BE2C (cell line): ENCODE results near the gene PPM1M.

Experiments used
- DNase-seq: peaks from one replicate; pipeline ENCODE4 v3.0.0-alpha.2; 2020
- H3K27me3 ChIP-seq: fragments of 250-450 bp; sonication (Bioruptor Pico); 2 replicates; pipeline ENCODE4 v1.5.1; 2020; ENCODE audit warnings: mild to moderate bottlenecking
- H3K36me3 ChIP-seq: fragments of 250-450 bp; sonication (Bioruptor Pico); 2 replicates; pipeline ENCODE4 v1.5.1; 2020; ENCODE audit warnings: mild to moderate bottlenecking
- H3K4me1 ChIP-seq: fragments of 250-450 bp; sonication (Bioruptor Pico); 2 replicates; pipeline ENCODE4 v1.5.1; 2020
- H3K4me3 ChIP-seq: 2 replicates; pipeline ENCODE4 v1.5.1; 2011; ENCODE audit warnings: low read depth, low read length
- H3K9me3 ChIP-seq: fragments of 250-450 bp; sonication (Bioruptor Pico); 2 replicates; pipeline ENCODE4 v1.5.1; 2020
- CTCF ChIP-seq: IDR thresholded peaks from 2 replicates; pipeline ENCODE4 v1.5.1; 2012; ENCODE audit warnings: mild to moderate bottlenecking, low read depth, low read length

PPM1M gene

GRCh38 chr3:52213901-52214300 is 31.7 kb upstream of the PPM1M start:
- no peak for DNase-seq
- Histone ChIP-seq H3K36me3 (peaks cover 17% of the 10 kb centered on the region), H3K4me1 (no peaks in the 10 kb centered on the region), H3K4me3 (no peak overlapping the region), H3K9me3 (no peaks in the 10 kb centered on the region), H3K27me3 (no peaks in the 10 kb centered on the region)
- no peak for TF ChIP-seq CTCF

GRCh38 chr3:52215351-52215750 is 30.2 kb upstream of the PPM1M start:
- no peaks in the 10 kb centered on the region for H3K9me3 ChIP-seq
- no peaks in the 10 kb centered on the region for H3K4me1 ChIP-seq
- H3K4me3 ChIP-seq, result no peak overlapping the region
- DNase-seq, result no peak
- H3K27me3 ChIP-seq, result no peaks in the 10 kb centered on the region
- no peak for TF ChIP-seq CTCF
- peaks cover 13% of the 10 kb centered on the region for H3K36me3 ChIP-seq

GRCh38 chr3:52216585-52217408 is 28.8 kb upstream of the PPM1M start:
- H3K9me3 ChIP-seq, result no peaks in the 10 kb centered on the region
- no peaks in the 10 kb centered on the region for H3K27me3 ChIP-seq
- DNase-seq, result peak; percentile 44
- H3K36me3 ChIP-seq, result peaks cover 4% of the 10 kb centered on the region
- no peak for TF ChIP-seq CTCF
- H3K4me3 ChIP-seq, result no peak overlapping the region
- H3K4me1 ChIP-seq, result no peaks in the 10 kb centered on the region

- TF ChIP-seq CTCF, result no peak
- Histone ChIP-seq H3K27me3 (no peaks in the 10 kb centered on the region), H3K4me3 (no peak overlapping the region), H3K9me3 (no peaks in the 10 kb centered on the region), H3K4me1 (no peaks in the 10 kb centered on the region), H3K36me3 (no peaks in the 10 kb centered on the region; the same call in none of the 2 replicates)
- no peak for DNase-seq
Measured at GRCh38 chr3:52217409-52217805, 28.2 kb upstream of the PPM1M start.

GRCh38 chr3:52218026-52218425 is 27.5 kb upstream of the PPM1M start:
- Histone ChIP-seq H3K4me1 (no peaks in the 10 kb centered on the region), H3K36me3 (no peaks in the 10 kb centered on the region; the same call in none of the 2 replicates), H3K27me3 (no peaks in the 10 kb centered on the region), H3K9me3 (no peaks in the 10 kb centered on the region), H3K4me3 (no peak overlapping the region)
- TF ChIP-seq CTCF, result no peak
- DNase-seq, result no peak

GRCh38 chr3:52218454-52218853 is 27.1 kb upstream of the PPM1M start:
- TF ChIP-seq CTCF, result no peak
- Histone ChIP-seq H3K27me3 (no peaks in the 10 kb centered on the region), H3K9me3 (no peaks in the 10 kb centered on the region), H3K4me3 (no peak overlapping the region), H3K36me3 (no peaks in the 10 kb centered on the region; the same call in none of the 2 replicates), H3K4me1 (no peaks in the 10 kb centered on the region)
- DNase-seq, result no peak
